Measurements from ENCODE around the gene FAM13C.

- TF ChIP-seq CTCF (conservative IDR thresholded peaks at IDR 0.05 in 1 of 2, IDR thresholded peaks at IDR 0.05 in 1 of 2; ENCODE audit: extremely low read depth in 1 of 2, insufficient read depth in 1 of 2, low read depth in 1 of 2, low read length in 2 of 2) (no peak), EZH2 (IDR thresholded peaks at IDR 0.05; ENCODE audit: borderline replicate concordance, low read length) (no peak)
Observed at GRCh38 chr10:59214160-59214559, 148.2 kb downstream of the FAM13C start.
